ENCODE results near the gene RUNX1.

- TF ChIP-seq, protein P1, sequence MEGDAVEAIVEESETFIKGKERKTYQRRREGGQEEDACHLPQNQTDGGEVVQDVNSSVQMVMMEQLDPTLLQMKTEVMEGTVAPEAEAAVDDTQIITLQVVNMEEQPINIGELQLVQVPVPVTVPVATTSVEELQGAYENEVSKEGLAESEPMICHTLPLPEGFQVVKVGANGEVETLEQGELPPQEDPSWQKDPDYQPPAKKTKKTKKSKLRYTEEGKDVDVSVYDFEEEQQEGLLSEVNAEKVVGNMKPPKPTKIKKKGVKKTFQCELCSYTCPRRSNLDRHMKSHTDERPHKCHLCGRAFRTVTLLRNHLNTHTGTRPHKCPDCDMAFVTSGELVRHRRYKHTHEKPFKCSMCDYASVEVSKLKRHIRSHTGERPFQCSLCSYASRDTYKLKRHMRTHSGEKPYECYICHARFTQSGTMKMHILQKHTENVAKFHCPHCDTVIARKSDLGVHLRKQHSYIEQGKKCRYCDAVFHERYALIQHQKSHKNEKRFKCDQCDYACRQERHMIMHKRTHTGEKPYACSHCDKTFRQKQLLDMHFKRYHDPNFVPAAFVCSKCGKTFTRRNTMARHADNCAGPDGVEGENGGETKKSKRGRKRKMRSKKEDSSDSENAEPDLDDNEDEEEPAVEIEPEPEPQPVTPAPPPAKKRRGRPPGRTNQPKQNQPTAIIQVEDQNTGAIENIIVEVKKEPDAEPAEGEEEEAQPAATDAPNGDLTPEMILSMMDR (conservative IDR thresholded peaks at IDR 0.05; ENCODE audit: low read depth, low read length): no peak
- no peak for TF ChIP-seq EZH2 (IDR thresholded peaks at IDR 0.05; ENCODE audit: borderline replicate concordance, low read depth, low read length, poor library complexity, severe bottlenecking)
These were observed 21.3 kb downstream of the RUNX1 start for GRCh38 chr21:35027563-35028450.

All from A673 (cell line).